ENCODE measurements around the gene SEC23A.
"Not testable (repeated sequence)": the region's sequence is repeated elsewhere in the genome, so short reads cannot be mapped to it uniquely, and the experiment has no call there.

SEC23A gene

DNA sequence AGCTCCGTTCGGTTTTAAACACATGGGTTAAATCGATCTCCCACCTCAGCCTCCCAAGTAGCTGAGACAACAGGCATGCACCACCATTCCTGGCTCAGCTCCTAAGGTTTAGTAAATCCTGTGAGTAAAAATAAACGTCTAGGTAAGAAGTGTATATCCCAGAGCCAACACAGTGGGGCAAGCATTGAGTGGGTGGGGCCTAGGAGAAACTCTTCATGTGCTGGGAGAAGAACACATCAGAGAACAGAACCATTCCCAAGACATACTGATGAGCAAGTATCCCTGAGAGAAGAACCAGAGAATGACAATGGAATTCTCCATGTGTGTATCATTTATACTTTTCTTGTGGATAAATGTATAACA lies 86.3 kb downstream of the SEC23A start:
- TF ChIP-seq, protein P1, sequence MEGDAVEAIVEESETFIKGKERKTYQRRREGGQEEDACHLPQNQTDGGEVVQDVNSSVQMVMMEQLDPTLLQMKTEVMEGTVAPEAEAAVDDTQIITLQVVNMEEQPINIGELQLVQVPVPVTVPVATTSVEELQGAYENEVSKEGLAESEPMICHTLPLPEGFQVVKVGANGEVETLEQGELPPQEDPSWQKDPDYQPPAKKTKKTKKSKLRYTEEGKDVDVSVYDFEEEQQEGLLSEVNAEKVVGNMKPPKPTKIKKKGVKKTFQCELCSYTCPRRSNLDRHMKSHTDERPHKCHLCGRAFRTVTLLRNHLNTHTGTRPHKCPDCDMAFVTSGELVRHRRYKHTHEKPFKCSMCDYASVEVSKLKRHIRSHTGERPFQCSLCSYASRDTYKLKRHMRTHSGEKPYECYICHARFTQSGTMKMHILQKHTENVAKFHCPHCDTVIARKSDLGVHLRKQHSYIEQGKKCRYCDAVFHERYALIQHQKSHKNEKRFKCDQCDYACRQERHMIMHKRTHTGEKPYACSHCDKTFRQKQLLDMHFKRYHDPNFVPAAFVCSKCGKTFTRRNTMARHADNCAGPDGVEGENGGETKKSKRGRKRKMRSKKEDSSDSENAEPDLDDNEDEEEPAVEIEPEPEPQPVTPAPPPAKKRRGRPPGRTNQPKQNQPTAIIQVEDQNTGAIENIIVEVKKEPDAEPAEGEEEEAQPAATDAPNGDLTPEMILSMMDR (IDR thresholded peaks at IDR 0.05; ENCODE audit: low read depth, low read length), result no peak
- no peak for TF ChIP-seq EZH2phosphoT487 (IDR thresholded peaks at IDR 0.05; ENCODE audit: low read depth)
- H2AFZ ChIP-seq (ENCODE audit: low read depth, low read length), result no peak overlapping the region
- H3K36me3 ChIP-seq (replicated peaks; ENCODE audit: low read depth, low read length), result no peaks in the 10 kb centered on the region
- H3K79me2 ChIP-seq (ENCODE audit: low read length), result no peaks in the 10 kb centered on the region
- no peak overlapping the region for H3K4me3 ChIP-seq (ENCODE audit: low read length)
- no peaks in the 10 kb centered on the region for H3K9me3 ChIP-seq (ENCODE audit: insufficient read depth, low read length)
- no peak overlapping the region for H3K27ac ChIP-seq (ENCODE audit: low read length)
- H3K4me1 ChIP-seq (ENCODE audit: low read length), result no peaks in the 10 kb centered on the region
- no peak overlapping the region for H3K9ac ChIP-seq (ENCODE audit: low read length)
- H3K4me2 ChIP-seq (ENCODE audit: low read length), result no peak overlapping the region
- no peaks in the 10 kb centered on the region for H4K20me1 ChIP-seq (ENCODE audit: insufficient read depth, low read length)
- no peaks in the 10 kb centered on the region for H3K27me3 ChIP-seq (ENCODE audit: low read depth, low read length)

DNA sequence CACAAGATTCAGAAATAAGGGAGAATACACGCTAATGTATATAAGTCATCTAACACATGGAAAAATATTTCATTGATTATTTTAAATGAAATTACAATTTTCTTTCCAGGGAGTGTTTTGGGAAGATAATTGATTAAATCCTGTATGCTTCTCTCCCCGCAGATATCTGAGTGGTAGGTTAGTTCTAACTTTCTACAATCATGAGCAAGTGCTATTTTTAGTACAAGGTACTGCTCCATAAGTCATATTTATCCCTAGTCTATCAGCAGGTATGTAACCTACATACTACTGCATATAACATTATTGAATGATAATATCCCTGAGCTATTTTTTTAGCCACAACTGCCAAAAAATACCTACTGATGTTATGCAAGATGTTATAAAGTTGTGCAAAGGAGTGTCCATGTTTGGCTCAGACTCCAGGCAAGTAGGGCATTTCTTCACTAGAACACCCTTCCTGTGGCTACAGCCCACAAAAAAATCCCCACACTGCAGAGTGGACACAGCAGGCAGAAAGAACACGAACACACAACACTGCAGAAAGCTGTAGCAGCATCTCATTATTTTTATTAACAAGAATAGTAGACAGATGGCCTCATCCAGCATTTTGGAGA lies 87.0 kb downstream of the SEC23A start:
- no peaks in the 10 kb centered on the region for H3K36me3 ChIP-seq (replicated peaks; ENCODE audit: low read depth, low read length)
- H3K4me3 ChIP-seq (ENCODE audit: low read length), result no peak overlapping the region
- H3K27ac ChIP-seq (ENCODE audit: low read length), result no peak overlapping the region
- H3K9ac ChIP-seq (ENCODE audit: low read length), result no peak overlapping the region
- no peaks in the 10 kb centered on the region for H3K79me2 ChIP-seq (ENCODE audit: low read length)
- no peaks in the 10 kb centered on the region for H3K9me3 ChIP-seq (ENCODE audit: insufficient read depth, low read length)
- H3K27me3 ChIP-seq (ENCODE audit: low read depth, low read length), result no peaks in the 10 kb centered on the region
- no peak overlapping the region for H2AFZ ChIP-seq (ENCODE audit: low read depth, low read length)
- H3K4me2 ChIP-seq (ENCODE audit: low read length), result no peak overlapping the region
- no peak for TF ChIP-seq EZH2phosphoT487 (IDR thresholded peaks at IDR 0.05; ENCODE audit: low read depth)
- TF ChIP-seq, protein P1 (IDR thresholded peaks at IDR 0.05; ENCODE audit: low read depth, low read length), result no peak
- H4K20me1 ChIP-seq (ENCODE audit: insufficient read depth, low read length), result no peaks in the 10 kb centered on the region
- H3K4me1 ChIP-seq (ENCODE audit: low read length), result no peaks in the 10 kb centered on the region

DNA sequence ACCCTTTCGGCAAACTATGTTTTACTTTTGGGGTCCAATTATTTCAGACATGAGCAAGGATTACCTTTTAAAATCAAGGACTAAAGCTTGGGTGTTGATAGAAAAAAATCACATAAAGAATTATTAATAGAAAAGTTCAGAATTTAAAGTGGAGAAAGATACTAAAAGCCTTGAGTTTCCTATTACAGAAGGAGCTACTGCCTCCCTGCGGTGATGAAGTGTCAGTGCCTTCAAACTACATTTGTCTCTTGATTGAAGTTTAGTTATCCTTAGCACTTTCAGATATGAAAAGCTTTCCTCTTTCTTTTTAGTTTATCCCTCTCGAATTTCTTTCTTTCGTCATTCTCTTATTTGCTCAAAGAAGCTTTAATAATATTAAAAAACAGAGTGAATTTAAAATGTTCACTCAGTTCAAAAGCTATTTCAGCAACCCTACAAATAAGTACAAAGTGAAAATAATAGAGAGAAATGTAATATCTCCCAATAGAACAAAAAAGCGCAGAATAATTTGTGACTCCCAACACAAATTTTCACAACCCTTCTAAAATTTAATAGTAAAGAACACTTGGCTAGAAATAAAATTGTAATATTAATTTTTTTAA lies 87.6 kb downstream of the SEC23A start:
- Histone ChIP-seq H3K9me3 (ENCODE audit: insufficient read depth, low read length) (no peaks in the 10 kb centered on the region), H3K79me2 (ENCODE audit: low read length) (no peaks in the 10 kb centered on the region), H3K27me3 (ENCODE audit: low read depth, low read length) (no peaks in the 10 kb centered on the region), H3K4me1 (ENCODE audit: low read length) (no peaks in the 10 kb centered on the region), H2AFZ (ENCODE audit: low read depth, low read length) (no peak overlapping the region), H3K9ac (ENCODE audit: low read length) (no peak overlapping the region), H3K4me3 (ENCODE audit: low read length) (no peak overlapping the region), H3K36me3 (replicated peaks; ENCODE audit: low read depth, low read length) (no peaks in the 10 kb centered on the region), H3K4me2 (ENCODE audit: low read length) (no peak overlapping the region), H3K27ac (ENCODE audit: low read length) (no peak overlapping the region), H4K20me1 (ENCODE audit: insufficient read depth, low read length) (no peaks in the 10 kb centered on the region)
- TF ChIP-seq EZH2phosphoT487 (IDR thresholded peaks at IDR 0.05; ENCODE audit: low read depth), result no peak
- TF ChIP-seq, protein P1 (IDR thresholded peaks at IDR 0.05; ENCODE audit: low read depth, low read length), result peak; percentile 78

DNA sequence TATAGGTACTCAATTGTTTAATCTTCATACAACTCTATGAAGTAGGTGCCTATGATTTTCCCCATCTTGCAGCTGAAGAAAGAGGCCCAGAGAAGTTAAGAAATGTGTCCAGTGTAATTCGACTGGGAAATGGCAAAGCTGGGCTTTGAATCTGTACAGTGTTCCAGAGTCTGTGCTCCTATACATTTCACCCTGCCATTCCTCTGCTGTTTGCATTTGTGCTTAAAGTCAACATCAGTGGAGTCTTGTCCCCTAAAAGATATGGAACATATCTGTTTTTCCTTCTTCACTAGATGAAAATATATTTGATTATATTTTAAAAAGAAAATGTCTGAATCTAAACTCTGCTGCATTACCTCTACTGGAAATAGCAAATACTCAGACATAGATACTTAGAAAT lies 88.6 kb downstream of the SEC23A start:
- TF ChIP-seq, protein P1 (IDR thresholded peaks at IDR 0.05; ENCODE audit: low read depth, low read length), result no peak
- TF ChIP-seq EZH2phosphoT487 (IDR thresholded peaks at IDR 0.05; ENCODE audit: low read depth), result no peak
- Histone ChIP-seq H3K9me3 (ENCODE audit: insufficient read depth, low read length) (no peaks in the 10 kb centered on the region), H3K9ac (ENCODE audit: low read length) (no peak overlapping the region), H3K27me3 (ENCODE audit: low read depth, low read length) (no peaks in the 10 kb centered on the region), H3K4me1 (ENCODE audit: low read length) (no peaks in the 10 kb centered on the region), H3K36me3 (replicated peaks; ENCODE audit: low read depth, low read length) (no peaks in the 10 kb centered on the region), H3K27ac (ENCODE audit: low read length) (no peak overlapping the region), H3K4me2 (ENCODE audit: low read length) (no peak overlapping the region), H3K4me3 (ENCODE audit: low read length) (no peak overlapping the region), H4K20me1 (ENCODE audit: insufficient read depth, low read length) (no peaks in the 10 kb centered on the region), H2AFZ (ENCODE audit: low read depth, low read length) (no peak overlapping the region), H3K79me2 (ENCODE audit: low read length) (no peaks in the 10 kb centered on the region)

DNA sequence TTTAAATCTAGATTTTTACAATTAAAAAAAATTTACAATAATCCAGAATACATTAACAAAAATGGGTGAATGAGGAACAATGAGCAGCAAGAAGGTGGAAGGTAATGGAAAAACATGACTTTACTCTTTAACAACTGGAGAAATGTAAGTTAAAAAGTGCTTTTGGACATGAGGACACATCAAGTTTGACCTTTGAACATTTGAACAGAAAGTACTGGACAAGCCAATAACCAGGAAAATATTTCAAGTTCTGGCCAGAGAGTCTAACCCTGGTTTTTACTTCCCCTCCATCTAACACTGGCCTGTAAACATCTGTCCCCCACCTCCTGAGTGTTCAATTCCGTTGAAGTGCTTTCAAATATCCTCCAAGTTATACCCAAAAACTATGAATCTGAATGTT lies 94.1 kb downstream of the SEC23A start:
- H3K27me3 ChIP-seq (ENCODE audit: low read depth, low read length); H3K4me1 ChIP-seq (ENCODE audit: low read length); H3K9me3 ChIP-seq (ENCODE audit: insufficient read depth, low read length); H3K9ac ChIP-seq (ENCODE audit: low read length); H3K27ac ChIP-seq (ENCODE audit: low read length); H3K79me2 ChIP-seq (ENCODE audit: low read length); H3K36me3 ChIP-seq (replicated peaks; ENCODE audit: low read depth, low read length); H3K4me2 ChIP-seq (ENCODE audit: low read length); H4K20me1 ChIP-seq (ENCODE audit: insufficient read depth, low read length); H2AFZ ChIP-seq (ENCODE audit: low read depth, low read length); H3K4me3 ChIP-seq (ENCODE audit: low read length): not testable (repeated sequence)
